K562 (cell line): ENCODE data around the gene TBCCD1. TPM values are rescaled to one million over a fixed set of nuclear protein-coding genes. Genes with fewer than 3 reads are reported as not detected.

Experiments used
- ARID2 ChIP-seq: fragments of 450-650 bp; IDR thresholded peaks from 2 replicates; pipeline ENCODE4 v1.6.1; 2017; ENCODE audit warnings: antibody characterized with exemption, mild to moderate bottlenecking
- ASH1L ChIP-seq: fragments of 450-650 bp; IDR thresholded peaks from 2 replicates; pipeline ENCODE4 v1.6.1; 2018; ENCODE audit warnings: borderline replicate concordance, mild to moderate bottlenecking, low read depth; ENCODE audit not compliant: partially characterized antibody
- BRCA1 ChIP-seq, 2 experiments: fragments of 450-650 bp in 1 of 2; sonication (generic) in 1 of 2; formaldehyde crosslinking in 1 of 2; IDR thresholded peaks; 2 replicates each; pipeline versions ENCODE4 v1.5.0 to v1.6.1; 2017 to 2020; ENCODE audit warnings: mild to moderate bottlenecking in 1 of 2, missing genetic modification reagents in 1 of 2
- FOSL1 ChIP-seq: fragments of 200-800 bp; sonication (Bioruptor generic); conservative IDR thresholded peaks from 2 replicates; pipeline ENCODE4 v1.6.1; 2016; ENCODE audit warnings: missing genetic modification characterization, missing compliant biosample characterization
- FOXA1 ChIP-seq: fragments of 450-650 bp; IDR thresholded peaks from 2 replicates; pipeline ENCODE4 v1.6.1; 2016; ENCODE audit warnings: mild to moderate bottlenecking, borderline replicate concordance
- FOXA3 ChIP-seq, 2 experiments: fragments of 450-650 bp in 1 of 2; sonication (generic) in 1 of 2; formaldehyde crosslinking; IDR thresholded peaks in 1 of 2; conservative IDR thresholded peaks in 1 of 2; 2 replicates each; pipeline versions ENCODE4 v1.4.0 to v1.8.0; 2020 to 2022; ENCODE audit warnings: mild to moderate bottlenecking in 2 of 2, missing genetic modification reagents in 1 of 2
- GTF2F1 ChIP-seq: IDR thresholded peaks from 2 replicates; pipeline ENCODE4 v1.6.1; 2011; ENCODE audit warnings: low read depth, low read length, improper control_type of control experiment
- KAT8 ChIP-seq: fragments of 450-650 bp; IDR thresholded peaks from 2 replicates; pipeline ENCODE4 v1.6.1; 2016; ENCODE audit warnings: low read depth, mild to moderate bottlenecking
- NFRKB ChIP-seq: fragments of 450-650 bp; IDR thresholded peaks from 2 replicates; pipeline ENCODE4 v1.6.1; 2016; ENCODE audit warnings: low read depth
- PHF8 ChIP-seq: fragments of 200-600 bp; sonication (generic); IDR thresholded peaks from 2 replicates; pipeline ENCODE4 v1.6.1; 2012; ENCODE audit warnings: mixed run types, mild to moderate bottlenecking, inconsistent platforms, low read length, moderate library complexity, borderline replicate concordance
- POLR2A ChIP-seq: fragments of 450-650 bp; conservative IDR thresholded peaks from 2 replicates; pipeline ENCODE4 v1.6.1; 2016
- PURB ChIP-seq: sonication (generic); formaldehyde crosslinking; IDR thresholded peaks from 2 replicates; pipeline ENCODE4 v1.9.0; 2021; ENCODE audit warnings: low read depth, mild to moderate bottlenecking, missing genetic modification reagents
- RBM14 ChIP-seq: fragments of 200-400 bp; formaldehyde crosslinking; IDR thresholded peaks from 2 replicates; pipeline ENCODE4 v1.6.1; 2018; ENCODE audit warnings: low read depth, mild to moderate bottlenecking, low read length, moderate library complexity, borderline replicate concordance; ENCODE audit not compliant: insufficient read depth
- SOX6 ChIP-seq: fragments of 450-650 bp; IDR thresholded peaks from 2 replicates; pipeline ENCODE4 v1.6.1; 2014; ENCODE audit warnings: mild to moderate bottlenecking
- YY1 ChIP-seq, 3 experiments: IDR thresholded peaks; 2 replicates each; pipeline ENCODE4 v1.6.1; 2011; ENCODE audit warnings: low read length in 2 of 3, mild to moderate bottlenecking in 2 of 3, moderate library complexity in 2 of 3, borderline replicate concordance in 1 of 3, control low read depth in 1 of 3, low read depth in 1 of 3; ENCODE audit not compliant: insufficient read depth in 3 of 3, insufficient replicate concordance in 2 of 3, control insufficient read depth in 1 of 3, insufficient read length in 1 of 3; ENCODE audit errors: extremely low read depth in 1 of 3
- ZBTB11 ChIP-seq, 3 experiments: fragments of 200-800 bp in 1 of 3; fragments of 250-450 bp in 1 of 3; fragments of 450-650 bp in 1 of 3; sonication (Bioruptor Pico) in 1 of 3; sonication (Bioruptor generic) in 1 of 3; formaldehyde crosslinking in 1 of 3; IDR thresholded peaks; 2 replicates each; pipeline versions ENCODE4 v1.6.1 to v1.8.0; 2016 to 2022; ENCODE audit warnings: mild to moderate bottlenecking in 2 of 3, missing genetic modification characterization in 2 of 3, missing compliant biosample characterization in 1 of 3, moderate library complexity in 1 of 3
- ZBTB43 ChIP-seq: sonication (generic); formaldehyde crosslinking; IDR thresholded peaks from 2 replicates; pipeline ENCODE4 v1.8.0; 2023; ENCODE audit warnings: mild to moderate bottlenecking, missing genetic modification reagents
- ZFP30 ChIP-seq: fragments of 250-450 bp; sonication (Bioruptor Pico); IDR thresholded peaks from 2 replicates; pipeline ENCODE4 v1.8.0; 2022; ENCODE audit warnings: moderate library complexity, mild to moderate bottlenecking, inconsistent platforms, borderline replicate concordance
- ZNF3 ChIP-seq: fragments of 250-450 bp; sonication (Bioruptor Pico); IDR thresholded peaks from 2 replicates; pipeline ENCODE4 v1.5.0; 2021; ENCODE audit warnings: mild to moderate bottlenecking, moderate library complexity
- polyA plus RNA-seq, 8 experiments: library from polyadenylated mRNA; depleted of rRNA in 4 of 8; stranded (reverse) in 5 of 8; unstranded in 3 of 8; fragments of >200 nt; fragmentation: Nextera tagmentation in 2 of 8; fragmentation: Illumina TruSeq in 1 of 8; extraction: Ambion mirVana in 2 of 8; extraction: Trizol in 1 of 8; gene quantifications; 2 replicates each; pipeline versions ENCODE4 v1.2.1 to v1.2.3, GENCODE V29; 2011 to 2014; ENCODE audit warnings: inconsistent platforms in 1 of 8, missing spikeins in 1 of 8
- total RNA-seq, 7 experiments: library from RNA; depleted of rRNA in 6 of 7; stranded (reverse); fragments of >200 nt in 6 of 7; fragmentation: Illumina TruSeq in 2 of 7; extraction: Trizol in 2 of 7; gene quantifications; 2 replicates each; pipeline versions ENCODE4 v1.2.1 to v1.2.3, GENCODE V29; 2011 to 2021; ENCODE audit warnings: low replicate concordance in 1 of 7

TBCCD1 gene
- total and polyA plus RNA-seq, 9 of the 15 experiments (the other 6 are each of a cell fraction or from before 2014, with no cell fraction given), result 17.7 to 31.1 (median 21.2) TPM

DNA sequence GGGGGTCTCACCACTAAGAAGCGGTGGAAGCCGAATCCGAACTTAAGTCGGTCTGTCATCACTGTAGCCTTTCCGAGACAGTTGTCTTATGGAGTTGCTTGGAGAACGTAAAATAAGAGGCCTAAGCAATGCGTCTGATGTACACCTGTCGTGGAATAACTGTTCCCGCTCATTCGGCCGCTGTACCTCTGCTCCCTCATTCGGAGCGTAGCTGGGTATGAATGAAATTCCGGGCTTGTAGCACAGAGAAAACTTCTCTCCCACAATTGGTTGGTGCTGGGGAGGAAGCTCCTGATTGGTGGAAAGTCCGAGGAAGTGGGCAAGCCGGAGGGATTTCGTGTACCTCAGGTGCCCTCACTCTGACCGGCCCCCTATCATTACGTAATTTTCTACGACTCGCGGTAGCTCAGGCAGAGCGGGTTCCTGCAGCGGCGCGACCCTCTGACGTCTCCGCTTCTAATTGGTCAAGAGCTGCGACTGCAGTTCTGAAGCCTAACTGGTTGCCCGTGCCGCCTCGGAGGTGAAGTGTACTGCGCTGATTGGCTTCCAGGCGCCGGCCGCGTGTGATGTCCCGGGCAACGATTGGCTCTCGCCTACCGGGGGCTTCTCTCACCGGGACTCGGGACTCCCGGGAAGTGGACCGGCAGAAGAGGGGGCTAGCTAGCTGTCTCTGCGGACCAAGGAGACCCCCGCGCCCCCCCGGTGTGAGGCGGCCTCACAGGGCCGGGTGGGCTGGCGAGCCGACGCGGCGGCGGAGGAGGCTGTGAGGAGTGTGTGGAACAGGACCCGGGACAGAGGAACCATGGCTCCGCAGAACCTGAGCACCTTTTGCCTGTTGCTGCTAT lies 3.2 kb upstream of the TBCCD1 start, which contains the start of gene DNAJB11 (continued):
- TF ChIP-seq KAT8, result no peak
- no peak for TF ChIP-seq ZNF3
- TF ChIP-seq BRCA1 (IDR thresholded peaks at IDR 0.05), result no peak
- TF ChIP-seq BRCA1 (CRISPR knock-in tag; IDR thresholded peaks at IDR 0.05), result no peak
- TF ChIP-seq ARID2, result no peak
- TF ChIP-seq FOSL1 (tag), result peak; percentile 24
- TF ChIP-seq PHF8, result peak; percentile 84; the same call in 1 of the 2 replicates
- no peak for TF ChIP-seq GTF2F1
- peak; percentile 91 for TF ChIP-seq ASH1L
- TF ChIP-seq POLR2A, result peak; percentile 98
- 0 out of 2 replicates have a peak, but pooled peaks have one; percentile 1 for TF ChIP-seq NFRKB
- peak; percentile 42; the same call in 1 of the 2 replicates for TF ChIP-seq SOX6
- TF ChIP-seq ZFP30 (CRISPR knock-in tag), result no peak
- TF ChIP-seq RBM14, result no peak
- no peak for TF ChIP-seq PURB (CRISPR knock-in tag)
- TF ChIP-seq ZBTB11 (CRISPR knock-in tag; IDR thresholded peaks at IDR 0.05), result peak; percentile 27 to 94 (median 52); a peak in 4 of 6 replicates
- peak; percentile 25; the same call in 1 of the 2 replicates for TF ChIP-seq ZBTB43 (CRISPR knock-in tag)
- TF ChIP-seq YY1 (IDR thresholded peaks at IDR 0.05; ENCODE audit: borderline replicate concordance in 1 of 3, control insufficient read depth in 1 of 3, extremely low read depth in 1 of 3, insufficient read depth in 3 of 3, insufficient read length in 1 of 3, insufficient replicate concordance in 2 of 3, low read depth in 1 of 3, low read length in 2 of 3), result peak in 1 of 3 experiments; percentile 81
- no peak for TF ChIP-seq FOXA1
- peak in 1 of 2 experiments; percentile 67; a peak in 1 of 4 replicates for TF ChIP-seq FOXA3 (CRISPR knock-in tag; conservative IDR thresholded peaks at IDR 0.05 in 1 of 2, IDR thresholded peaks at IDR 0.05 in 1 of 2)
